Endodermal cell (in vitro differentiated cells): ENCODE results near the gene AQP12B. TPM values are rescaled to one million over a fixed set of nuclear protein-coding genes. Genes with fewer than 3 reads are reported as not detected.

Experiments
- DNase-seq: peaks from one replicate; pipeline ENCODE4 v3.0.0-alpha.2; 2017
- H3K27ac ChIP-seq: 2 replicates; pipeline ENCODE4 v1.5.1; 2013; ENCODE audit warnings: mild to moderate bottlenecking, low read depth, low read length, moderate library complexity
- H3K27me3 ChIP-seq: 2 replicates; pipeline ENCODE4 v1.6.1; 2013; ENCODE audit warnings: mild to moderate bottlenecking, low read length, moderate library complexity; ENCODE audit not compliant: insufficient read depth, control insufficient read depth, poor library complexity, severe bottlenecking
- H3K36me3 ChIP-seq: 2 replicates; pipeline ENCODE4 v1.7.0; 2013; ENCODE audit warnings: mild to moderate bottlenecking, low read length, moderate library complexity; ENCODE audit not compliant: control insufficient read depth, insufficient read depth
- H3K4me1 ChIP-seq: one replicate; pipeline ENCODE4 v1.7.0; 2013; ENCODE audit warnings: low read length; ENCODE audit not compliant: control insufficient read depth, insufficient read depth
- H3K4me3 ChIP-seq: 2 replicates; pipeline ENCODE4 v1.5.1; 2013; ENCODE audit warnings: mild to moderate bottlenecking, low read length, moderate library complexity
- H3K9ac ChIP-seq: 2 replicates; pipeline ENCODE4 v1.6.1; 2013; ENCODE audit warnings: mild to moderate bottlenecking, low read length, moderate library complexity; ENCODE audit not compliant: poor library complexity, severe bottlenecking; ENCODE audit errors: extremely low read depth
- H3K9me3 ChIP-seq: 2 replicates; pipeline ENCODE4 v1.6.1; 2013; ENCODE audit warnings: mild to moderate bottlenecking, low read length, moderate library complexity; ENCODE audit not compliant: control insufficient read depth
- H3K27ac Mint-ChIP-seq: 2 replicates; pipeline ENCODE4 v1.8.0; 2020; ENCODE audit warnings: mixed read lengths
- H3K27me3 Mint-ChIP-seq: 2 replicates; pipeline ENCODE4 v1.8.0; 2021; ENCODE audit warnings: mild to moderate bottlenecking, mixed read lengths; ENCODE audit not compliant: insufficient read depth
- H3K36me3 Mint-ChIP-seq: 2 replicates; pipeline ENCODE4 v1.8.0; 2020; ENCODE audit warnings: low read depth, mixed read lengths
- H3K4me1 Mint-ChIP-seq: 2 replicates; pipeline ENCODE4 v1.8.0; 2020; ENCODE audit warnings: mixed read lengths
- H3K4me3 Mint-ChIP-seq: 2 replicates; pipeline ENCODE4 v1.8.0; 2020; ENCODE audit warnings: mild to moderate bottlenecking, moderate library complexity, mixed read lengths
- H3K9me3 Mint-ChIP-seq: 2 replicates; pipeline ENCODE4 v1.8.0; 2020; ENCODE audit warnings: mild to moderate bottlenecking, mixed read lengths
- WGBS, 2 experiments: methylation state at CpG; one replicate each; pipeline versions ENCODE4 v1.1.5 to v1.1.7; 2013; ENCODE audit warnings: missing lambda C conversion rate in 2 of 2, mixed read lengths in 1 of 2; ENCODE audit not compliant: insufficient coverage in 1 of 2, insufficient read length in 1 of 2; 5-methylcytosine and 5-hydroxymethylcytosine counted together
- total RNA-seq, 2 donors: library from RNA; stranded (reverse); fragmentation: NEBNext Ultra II Directional in 1 of 2; extraction: Animal tissue kit (Norgen Biotek cat#: 25700) in 1 of 2; gene quantifications; 2 replicates in 1 of 2; 3 replicates in 1 of 2; pipeline ENCODE4 v1.2.1, GENCODE V29; 2021
- TF ChIP-seq, protein P1 (sequence below): fragments of 200-600 bp; sonication (generic); conservative IDR thresholded peaks from 2 replicates; pipeline ENCODE4 v1.5.0; 2021; ENCODE audit warnings: antibody characterized with exemption, mild to moderate bottlenecking

The AQP12B gene
- total RNA-seq, 2 donors from 2014 or later = not detected

DNA sequence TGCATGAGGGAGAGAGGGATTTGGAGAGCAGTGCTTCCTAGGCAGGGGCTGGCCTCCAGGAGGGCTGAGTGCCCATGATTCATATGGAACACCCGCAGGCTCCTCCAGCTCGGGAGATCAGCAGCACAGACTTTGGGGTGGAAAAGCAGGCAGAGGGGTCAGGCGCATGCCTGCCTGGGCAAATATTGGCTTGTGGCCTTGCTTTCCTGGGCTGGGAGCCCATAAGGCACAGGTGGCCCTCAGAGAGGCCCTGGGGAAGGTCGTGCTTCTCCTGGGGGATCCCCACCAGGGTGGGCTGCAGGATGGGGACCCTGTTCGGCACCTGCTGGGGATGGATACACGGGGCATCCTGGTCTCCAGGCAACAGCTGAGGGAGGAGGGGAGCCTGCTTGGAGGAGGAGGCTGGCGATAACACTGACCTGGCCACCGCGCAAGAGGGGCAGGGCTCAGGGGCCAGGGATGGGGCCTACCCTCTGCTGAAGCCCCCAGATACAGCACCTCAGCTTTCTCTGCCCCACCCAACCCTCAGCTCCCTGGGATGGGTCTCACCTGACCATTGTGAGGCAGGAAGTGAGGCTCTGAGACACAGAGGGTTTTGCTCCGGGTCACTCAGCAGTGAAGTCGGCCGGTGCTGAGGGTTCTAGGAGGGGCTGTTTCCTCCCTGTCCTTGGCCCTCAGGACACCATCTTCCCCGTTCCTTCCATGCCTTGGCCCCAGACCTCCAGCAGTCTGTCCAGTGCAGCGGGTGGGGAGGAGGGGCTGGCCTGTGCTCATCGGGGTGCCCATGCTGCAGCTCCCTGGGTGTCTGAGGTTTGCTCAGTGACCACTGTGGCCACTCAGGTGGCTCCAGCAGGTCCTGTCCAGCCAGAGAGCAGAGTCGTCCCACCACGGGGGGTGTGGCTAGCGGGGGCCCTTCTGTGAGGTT is 21.0 kb upstream of the AQP12B start:
- TF ChIP-seq, protein P1, sequence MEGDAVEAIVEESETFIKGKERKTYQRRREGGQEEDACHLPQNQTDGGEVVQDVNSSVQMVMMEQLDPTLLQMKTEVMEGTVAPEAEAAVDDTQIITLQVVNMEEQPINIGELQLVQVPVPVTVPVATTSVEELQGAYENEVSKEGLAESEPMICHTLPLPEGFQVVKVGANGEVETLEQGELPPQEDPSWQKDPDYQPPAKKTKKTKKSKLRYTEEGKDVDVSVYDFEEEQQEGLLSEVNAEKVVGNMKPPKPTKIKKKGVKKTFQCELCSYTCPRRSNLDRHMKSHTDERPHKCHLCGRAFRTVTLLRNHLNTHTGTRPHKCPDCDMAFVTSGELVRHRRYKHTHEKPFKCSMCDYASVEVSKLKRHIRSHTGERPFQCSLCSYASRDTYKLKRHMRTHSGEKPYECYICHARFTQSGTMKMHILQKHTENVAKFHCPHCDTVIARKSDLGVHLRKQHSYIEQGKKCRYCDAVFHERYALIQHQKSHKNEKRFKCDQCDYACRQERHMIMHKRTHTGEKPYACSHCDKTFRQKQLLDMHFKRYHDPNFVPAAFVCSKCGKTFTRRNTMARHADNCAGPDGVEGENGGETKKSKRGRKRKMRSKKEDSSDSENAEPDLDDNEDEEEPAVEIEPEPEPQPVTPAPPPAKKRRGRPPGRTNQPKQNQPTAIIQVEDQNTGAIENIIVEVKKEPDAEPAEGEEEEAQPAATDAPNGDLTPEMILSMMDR = no peak
- Histone ChIP-seq H3K4me3 (no peak overlapping the region), H3K27ac (no peak overlapping the region), H3K9ac (no peak overlapping the region), H3K4me1 (no peaks in the 10 kb centered on the region), H3K36me3 (no peaks in the 10 kb centered on the region), H3K9me3 (no peaks in the 10 kb centered on the region), H3K27me3 (no peaks in the 10 kb centered on the region)
- no peak overlapping the region for H3K27ac Mint-ChIP-seq
- no peaks in the 10 kb centered on the region for H3K9me3 Mint-ChIP-seq
- no peak for DNase-seq
- 84 to 89% methylated on average over 9 to 18 of the region's 18 CpGs for WGBS, 2 experiments
- no peak overlapping the region for H3K4me3 Mint-ChIP-seq
- H3K27me3 Mint-ChIP-seq = peaks cover 2% of the 10 kb centered on the region
- H3K36me3 Mint-ChIP-seq = no peaks in the 10 kb centered on the region
- H3K4me1 Mint-ChIP-seq = no peaks in the 10 kb centered on the region

DNA sequence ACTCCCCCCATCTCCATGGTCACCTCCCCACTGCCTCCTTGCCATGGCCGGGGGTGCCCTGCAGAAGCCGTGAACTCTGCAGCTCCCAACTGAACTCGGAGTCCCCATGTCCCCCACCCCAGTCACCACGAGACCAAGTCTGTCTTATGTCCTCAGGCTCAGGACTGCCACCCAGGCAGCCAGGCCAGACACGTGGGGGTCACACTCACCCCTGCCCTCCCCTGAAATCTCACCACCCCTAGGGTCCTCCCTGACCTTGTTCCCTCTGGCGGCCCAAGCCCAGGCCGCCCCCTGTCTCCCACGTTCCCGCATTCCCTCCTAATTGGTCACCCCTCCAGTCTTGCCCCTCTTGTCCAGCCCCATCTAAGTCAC is 19.9 kb upstream of the AQP12B start:
- no peak overlapping the region for H3K27ac Mint-ChIP-seq
- H3K27me3 Mint-ChIP-seq = peaks cover 2% of the 10 kb centered on the region
- no peak overlapping the region for H3K9ac ChIP-seq
- DNase-seq = no peak
- 93 to 100% methylated on average over 1 to 9 of the region's 9 CpGs for WGBS, 2 experiments
- H3K9me3 Mint-ChIP-seq = no peaks in the 10 kb centered on the region
- no peaks in the 10 kb centered on the region for H3K4me1 ChIP-seq
- no peaks in the 10 kb centered on the region for H3K9me3 ChIP-seq
- H3K36me3 Mint-ChIP-seq = no peaks in the 10 kb centered on the region
- H3K4me3 Mint-ChIP-seq = no peak overlapping the region
- no peak overlapping the region for H3K27ac ChIP-seq
- no peaks in the 10 kb centered on the region for H3K27me3 ChIP-seq
- no peaks in the 10 kb centered on the region for H3K36me3 ChIP-seq
- H3K4me3 ChIP-seq = no peak overlapping the region
- H3K4me1 Mint-ChIP-seq = no peaks in the 10 kb centered on the region
- TF ChIP-seq, protein P1 = no peak

DNA sequence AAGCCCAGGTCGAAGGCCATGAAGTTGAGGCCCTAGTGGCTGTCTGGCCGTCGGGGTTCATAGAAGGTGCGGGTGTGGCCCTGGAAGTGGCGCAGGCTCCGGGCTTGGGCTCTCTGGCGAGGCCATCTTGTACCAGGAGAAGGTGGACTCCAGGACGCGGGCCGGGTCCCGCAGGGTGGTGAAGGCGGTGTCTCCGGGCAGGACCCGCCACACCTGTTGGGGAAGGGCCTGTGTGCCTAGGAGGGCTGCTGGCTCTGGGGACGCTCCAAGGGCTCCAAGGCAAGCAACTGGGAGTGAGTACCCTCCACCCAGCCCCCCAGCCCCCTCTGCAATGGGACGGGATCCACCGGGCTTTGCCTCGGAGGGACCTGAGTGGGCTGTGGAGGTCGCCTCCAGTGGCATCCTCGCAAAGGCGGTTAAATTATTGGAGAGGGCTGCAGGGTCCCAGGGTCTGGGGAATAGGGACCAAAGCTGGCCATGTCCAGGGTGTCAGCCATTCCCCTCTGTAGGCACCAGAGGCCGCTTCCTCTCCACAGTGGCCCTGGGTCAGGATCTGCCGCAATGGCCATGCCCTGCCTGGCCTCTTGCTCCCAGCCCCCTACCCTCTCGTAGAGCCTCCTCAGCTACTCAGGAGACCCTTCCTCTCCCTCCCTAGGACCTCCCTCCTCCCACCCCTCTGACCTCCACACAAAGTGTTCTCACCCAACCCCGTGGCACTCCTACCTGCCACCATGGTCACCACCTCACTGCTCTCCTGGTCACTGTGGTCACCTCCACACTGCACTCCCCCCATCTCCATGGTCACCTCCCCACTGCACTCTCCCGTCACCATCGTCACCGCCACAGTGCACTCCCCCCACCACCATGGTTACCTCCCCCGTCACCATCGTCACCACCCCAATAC is 19.3 kb upstream of the AQP12B start:
- Mint-ChIP-seq H3K9me3 (no peaks in the 10 kb centered on the region), H3K27ac (no peak overlapping the region), H3K4me3 (no peak overlapping the region), H3K4me1 (no peaks in the 10 kb centered on the region), H3K27me3 (peaks cover 2% of the 10 kb centered on the region), H3K36me3 (no peaks in the 10 kb centered on the region)
- Histone ChIP-seq H3K4me3 (no peak overlapping the region), H3K9ac (no peak overlapping the region), H3K27ac (no peak overlapping the region), H3K27me3 (no peaks in the 10 kb centered on the region), H3K36me3 (no peaks in the 10 kb centered on the region), H3K9me3 (no peaks in the 10 kb centered on the region), H3K4me1 (no peaks in the 10 kb centered on the region)
- TF ChIP-seq, protein P1 = no peak
- 93 to 94% methylated on average over 15 to 30 of the region's 30 CpGs for WGBS, 2 experiments
- DNase-seq = no peak
